HG03469 (cell line): ENCODE results near the gene NFE2L3.
"Not testable (repeated sequence)": the region's sequence is repeated elsewhere in the genome, so short reads cannot be mapped to it uniquely, and the experiment has no call there.

Experiments used
- ATAC-seq: cut with Tn5 transposase; IDR thresholded peaks from one replicate; pipeline ENCODE4 v1.9.1; 2021; ENCODE audit warnings: mild to moderate bottlenecking, moderate library complexity, moderate number of reproducible peaks; ENCODE audit not compliant: unreplicated experiment

Gene NFE2L3

DNA sequence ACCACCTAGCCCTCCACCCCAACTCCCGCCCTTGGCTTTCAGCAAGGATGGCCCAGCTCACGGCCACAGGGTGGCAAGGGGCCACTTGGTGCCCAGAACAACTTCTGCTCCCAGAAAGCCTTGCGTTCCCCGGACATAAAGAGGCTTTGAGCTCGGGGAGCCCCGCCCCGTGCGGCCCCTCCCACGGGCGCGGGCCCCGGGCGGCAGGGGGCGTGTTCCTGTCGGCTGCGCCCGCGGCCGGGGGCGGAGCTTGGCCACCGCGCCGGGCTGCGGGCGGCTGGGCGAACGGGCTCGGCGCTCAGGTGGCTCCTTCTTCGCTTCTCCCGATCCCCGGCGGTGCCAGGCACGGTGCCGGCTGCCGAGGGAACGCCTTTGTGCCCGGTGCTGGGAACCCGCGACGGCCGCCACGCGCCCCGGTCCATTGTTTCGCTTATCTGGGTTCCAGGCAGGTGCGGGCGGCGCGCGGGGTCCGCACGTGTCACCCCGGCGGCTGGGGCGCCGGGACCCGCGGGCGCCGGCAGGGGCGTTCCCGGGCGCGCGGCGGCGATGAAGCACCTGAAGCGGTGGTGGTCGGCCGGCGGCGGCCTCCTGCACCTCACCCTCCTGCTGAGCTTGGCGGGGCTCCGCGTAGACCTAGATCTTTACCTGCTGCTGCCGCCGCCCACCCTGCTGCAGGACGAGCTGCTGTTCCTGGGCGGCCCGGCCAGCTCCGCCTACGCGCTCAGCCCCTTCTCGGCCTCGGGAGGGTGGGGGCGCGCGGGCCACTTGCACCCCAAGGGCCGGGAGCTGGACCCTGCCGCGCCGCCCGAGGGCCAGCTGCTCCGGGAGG, at the start of gene NFE2L3:
TSS of gene NFE2L3 (plus strand) at position 246 of the 829 bp plus-strand sequence. CDS start at position 547, 301 bp downstream.
- peak; percentile 41 for ATAC-seq

- ATAC-seq = no peak
These were observed 48.4 kb upstream of the NFE2L3 start for GRCh38 chr7:26103596-26103995.

- no peak for ATAC-seq
These were observed 46.8 kb upstream of the NFE2L3 start for GRCh38 chr7:26105236-26105635.

DNA sequence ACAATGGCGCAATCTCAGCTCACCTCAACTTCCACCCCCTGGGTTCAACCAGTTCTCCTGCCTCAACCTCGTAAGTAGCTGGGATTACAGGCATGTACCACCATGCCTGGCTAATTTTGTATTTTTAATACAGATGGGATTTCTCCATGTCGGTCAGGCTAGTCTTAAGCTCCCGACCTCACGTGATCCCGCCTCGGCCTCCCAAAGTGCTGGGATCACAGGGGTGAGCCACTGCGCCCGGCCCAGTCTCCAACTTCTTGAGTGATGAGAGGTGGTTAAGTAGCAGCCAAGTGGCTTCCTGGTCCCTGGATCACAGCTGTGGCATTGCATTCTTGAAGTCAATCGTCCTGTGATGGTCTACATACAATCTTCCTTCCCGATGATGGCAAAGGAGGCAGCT, 46.1 kb upstream of the NFE2L3 start:
- ATAC-seq = no peak

DNA sequence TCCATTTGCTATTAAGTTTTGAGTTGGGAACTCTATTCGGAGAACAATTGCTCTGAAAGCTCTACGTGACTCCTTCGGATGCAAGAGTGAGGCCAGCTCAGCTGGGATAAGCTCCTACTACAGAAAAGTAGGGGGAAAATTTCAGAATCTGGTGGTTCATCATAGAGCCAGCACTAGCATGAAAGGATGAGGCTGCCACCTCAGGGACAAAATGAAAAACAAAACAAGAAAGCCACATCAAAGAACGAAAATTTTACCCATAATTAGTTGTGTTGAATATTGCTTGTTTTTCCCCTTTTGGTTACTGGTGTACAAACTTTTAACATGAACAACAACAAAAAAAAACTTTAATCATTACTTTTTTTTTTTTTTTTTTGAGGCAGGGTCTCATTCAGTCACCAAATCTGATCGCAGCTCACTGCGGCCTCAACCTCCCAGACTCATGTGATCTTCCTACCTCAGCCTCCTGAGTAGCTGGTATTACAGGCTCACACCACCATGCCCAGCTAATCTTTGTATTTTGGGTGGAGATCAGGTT, 39.7 kb upstream of the NFE2L3 start:
- no peak for ATAC-seq

DNA sequence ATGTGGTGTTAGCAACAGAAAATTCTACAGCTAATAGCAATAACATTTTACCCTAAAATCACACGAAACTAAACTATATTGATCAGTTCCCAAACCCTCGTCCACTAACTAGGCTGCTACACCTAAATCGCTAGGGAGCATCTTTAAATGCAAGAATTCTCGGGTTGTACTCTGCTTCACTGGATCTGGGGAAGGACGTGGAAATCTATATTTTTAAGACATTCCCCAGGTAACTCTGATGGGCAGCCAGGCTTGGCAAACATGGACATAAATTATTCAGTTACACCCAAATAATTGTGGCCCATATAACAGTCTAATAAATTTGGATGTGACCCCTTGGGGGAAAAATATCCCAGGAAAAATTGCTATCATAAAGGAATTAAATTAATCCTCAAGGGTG, 36.3 kb upstream of the NFE2L3 start:
- ATAC-seq = no peak

- no peak for ATAC-seq
These were observed 34.7 kb upstream of the NFE2L3 start for GRCh38 chr7:26117142-26117807.

GRCh38 chr7:26117970-26118369, 34.0 kb upstream of the NFE2L3 start:
- no peak for ATAC-seq

GRCh38 chr7:26122745-26123144, 29.3 kb upstream of the NFE2L3 start:
- ATAC-seq = no peak

DNA sequence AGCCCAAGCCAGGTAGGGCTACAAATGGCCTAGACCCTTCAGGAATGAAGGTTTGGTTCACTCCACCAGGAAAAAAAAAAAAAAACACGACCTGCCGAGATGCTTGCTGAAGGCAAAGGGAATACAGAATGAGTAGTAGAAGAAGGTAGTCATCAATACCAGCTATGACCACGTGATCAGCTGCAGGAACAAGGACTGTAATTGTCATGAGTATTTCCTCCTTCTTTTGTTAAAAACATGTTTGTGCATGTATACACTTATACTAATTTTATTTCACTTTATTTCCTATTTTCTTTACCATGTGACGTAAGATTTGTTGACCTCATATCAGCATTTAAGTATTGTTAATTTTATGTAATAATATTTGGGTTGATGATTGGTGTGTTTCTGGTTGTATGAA, 27.2 kb upstream of the NFE2L3 start:
- ATAC-seq = not testable (repeated sequence)

DNA sequence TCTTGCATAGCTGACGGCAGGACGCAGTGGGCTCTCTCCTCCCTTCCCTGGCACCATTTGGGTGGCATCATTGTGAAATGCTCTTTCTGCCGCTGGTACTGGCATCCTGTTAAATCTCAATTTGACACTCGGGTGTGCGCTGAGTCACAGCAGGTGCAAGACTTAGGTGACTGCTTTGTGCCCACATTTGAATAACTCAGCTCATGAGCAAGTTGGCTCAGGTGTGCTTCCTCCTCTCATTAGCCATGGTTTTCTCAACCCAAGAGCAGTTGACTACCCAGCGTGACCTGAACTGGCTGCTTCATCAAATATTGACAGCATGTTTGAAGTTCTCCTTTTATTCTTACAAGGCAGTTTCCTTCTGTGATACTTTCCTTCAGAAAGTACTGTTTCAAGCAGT, 24.6 kb upstream of the NFE2L3 start:
- no peak for ATAC-seq

DNA sequence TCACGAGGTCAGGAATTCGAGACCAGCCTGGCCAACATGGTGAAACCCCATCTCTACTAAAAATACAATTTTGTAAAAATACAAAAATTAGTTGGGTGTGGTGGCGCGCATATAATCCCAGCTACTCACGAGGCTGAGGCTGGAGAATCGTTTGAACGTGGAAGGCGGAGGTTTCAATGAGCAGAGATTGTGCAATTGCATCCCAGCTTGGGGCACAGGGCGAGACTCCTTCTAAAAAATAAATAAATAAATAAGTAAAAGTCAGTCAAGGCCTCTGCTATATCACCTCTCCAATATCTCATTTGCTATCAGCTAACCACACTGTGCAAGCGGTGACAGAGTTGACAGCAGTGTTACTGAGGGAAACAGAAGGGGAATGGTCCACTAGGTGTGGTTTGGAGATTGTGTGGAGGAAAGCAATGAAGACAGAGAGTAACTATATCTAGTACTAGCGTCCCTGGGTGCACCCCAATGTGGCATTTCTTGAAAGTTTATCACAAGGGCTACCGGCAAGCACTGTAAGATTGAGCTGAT, 20.9 kb upstream of the NFE2L3 start:
- no peak for ATAC-seq

DNA sequence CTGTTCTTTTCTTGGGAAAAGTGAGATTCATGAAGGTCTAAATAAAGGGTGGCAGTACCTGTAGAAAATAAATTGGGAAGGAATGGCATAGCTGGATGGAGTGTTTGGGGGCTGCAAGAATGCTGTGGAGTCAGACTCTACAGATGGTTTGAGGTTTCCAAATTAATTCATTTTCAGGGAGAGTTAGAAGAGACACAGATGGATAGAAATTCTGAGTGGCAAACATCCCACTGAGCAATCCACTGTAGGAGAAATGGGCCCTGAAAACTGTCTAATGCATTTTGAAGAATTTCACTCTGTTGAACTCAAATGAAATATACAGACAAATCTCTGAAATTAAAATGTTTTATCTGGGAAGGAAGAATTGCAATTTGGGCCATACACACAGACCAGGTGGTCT, 16.9 kb upstream of the NFE2L3 start:
- ATAC-seq = no peak

GRCh38 chr7:26135551-26135950, 16.4 kb upstream of the NFE2L3 start:
- ATAC-seq = no peak

DNA sequence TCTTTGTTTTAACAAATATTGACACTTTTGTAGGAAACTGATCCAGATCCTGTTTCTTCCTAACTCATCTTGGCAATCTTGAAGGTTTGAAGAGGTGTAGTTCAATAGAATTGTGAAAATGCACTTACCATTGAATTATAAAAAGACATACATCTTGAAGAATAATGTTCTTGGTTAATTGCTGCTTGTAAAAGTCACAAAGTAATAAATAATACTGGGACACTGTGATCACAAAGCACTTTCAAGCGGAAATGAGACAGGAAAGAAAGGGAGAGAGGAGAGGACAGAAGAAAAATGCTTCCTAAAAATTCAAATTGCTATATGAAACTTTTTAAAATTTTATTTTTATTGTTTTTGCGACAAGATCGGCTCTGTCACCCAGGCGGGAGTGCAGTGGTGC, 15.2 kb upstream of the NFE2L3 start:
- ATAC-seq = no peak

DNA sequence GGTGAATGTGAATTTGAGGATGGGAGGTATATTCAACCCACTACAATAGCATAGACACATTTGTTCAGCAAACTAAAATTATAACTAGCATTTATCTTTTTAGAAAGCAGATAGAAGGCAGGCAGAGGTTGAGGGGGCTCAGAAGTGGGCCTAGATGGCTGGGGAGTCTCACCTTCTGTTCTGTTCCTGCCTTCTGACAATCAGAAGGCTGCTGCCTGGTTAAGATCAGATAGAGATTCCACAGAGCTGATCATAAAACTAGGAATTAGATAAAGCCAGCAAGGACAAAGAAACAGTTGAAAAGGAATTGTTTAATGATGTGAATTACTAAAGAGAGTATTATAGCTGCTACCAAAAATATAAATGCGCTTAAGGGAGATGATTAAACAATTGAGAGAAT, 11.6 kb upstream of the NFE2L3 start:
- no peak for ATAC-seq

DNA sequence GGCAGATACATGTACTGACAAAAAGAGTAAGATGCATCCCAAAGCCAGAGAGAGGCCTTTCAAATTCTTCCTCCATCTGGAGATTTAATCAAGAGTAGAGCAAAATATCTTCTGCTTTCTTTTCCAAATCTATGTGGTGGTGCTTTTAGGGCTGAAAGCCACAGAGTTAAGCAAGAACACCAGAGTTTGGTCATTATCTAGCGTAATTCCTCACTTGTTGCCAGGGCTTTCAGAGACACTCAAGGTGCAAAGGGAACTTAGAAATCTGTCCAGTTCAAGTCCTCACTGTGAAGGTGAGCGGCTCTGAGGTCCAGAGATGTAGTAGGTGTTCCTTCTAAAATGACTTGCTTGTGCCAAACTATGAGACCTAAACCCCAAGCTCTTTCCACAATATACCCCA, 10.9 kb upstream of the NFE2L3 start:
- ATAC-seq = no peak

- no peak for ATAC-seq
These were observed 8.5 kb upstream of the NFE2L3 start for GRCh38 chr7:26143298-26144048.

DNA sequence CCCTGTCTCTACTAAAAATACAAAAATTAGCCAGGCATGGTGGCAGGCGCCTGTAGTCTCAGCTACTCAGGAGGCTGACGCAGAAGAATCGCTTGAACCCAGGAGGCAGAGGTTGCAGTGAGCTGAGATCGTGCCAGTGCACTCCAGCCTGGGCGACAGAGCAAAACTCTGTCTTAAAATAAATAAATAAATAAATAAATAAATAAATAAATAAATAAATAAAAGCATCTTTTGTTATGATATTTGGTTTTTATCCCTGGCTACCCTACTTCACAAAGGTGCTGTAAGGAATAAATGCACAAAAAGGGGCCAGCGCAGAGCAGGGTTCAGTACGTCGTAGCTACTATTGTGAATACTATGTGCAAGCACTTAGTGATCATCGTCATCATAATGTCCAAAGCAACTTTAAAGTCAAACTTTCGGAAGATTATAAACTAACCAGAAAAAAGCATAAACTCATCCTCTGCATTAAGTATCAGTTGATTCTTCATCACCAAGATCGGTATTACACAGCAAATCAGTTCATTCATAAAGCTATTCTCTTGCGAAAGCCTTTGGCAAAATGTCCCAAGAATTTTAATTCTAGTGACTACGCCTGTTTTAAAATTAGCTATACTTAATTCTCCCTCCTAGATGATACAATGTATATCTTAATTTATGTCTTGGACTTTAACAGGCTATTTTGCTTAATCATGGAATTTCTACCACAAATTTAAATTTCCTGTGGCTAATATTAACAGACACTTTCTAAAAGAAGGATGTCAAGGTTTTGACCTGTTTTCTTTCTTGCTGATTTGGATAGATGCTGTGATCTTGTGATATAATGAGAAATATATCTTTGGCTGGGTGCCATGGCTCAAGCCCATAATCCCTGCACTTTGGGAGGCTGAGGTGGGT, 7.6 kb upstream of the NFE2L3 start:
- no peak for ATAC-seq

DNA sequence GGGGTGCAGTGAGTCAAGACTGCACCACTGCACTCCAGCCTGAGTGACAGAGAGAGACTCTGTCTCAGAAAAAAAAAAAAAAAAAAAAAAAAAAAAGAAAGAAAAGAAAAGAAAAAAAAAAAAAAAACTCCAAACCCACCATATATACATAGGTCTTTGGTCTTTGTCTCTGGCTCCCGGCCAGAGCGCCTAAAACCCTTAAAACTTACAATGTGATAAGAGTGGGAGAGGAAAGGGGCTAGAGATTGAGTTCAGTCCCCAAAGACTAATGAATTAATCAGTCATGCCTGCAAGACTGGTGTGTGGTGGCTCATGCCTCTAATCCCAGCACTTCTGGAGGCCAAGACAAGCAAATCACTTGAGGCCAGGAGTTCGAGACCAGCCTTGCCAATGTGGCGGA, 6.8 kb upstream of the NFE2L3 start:
- ATAC-seq = no peak
